Measurements from ENCODE around the gene MTM1.

DNA sequence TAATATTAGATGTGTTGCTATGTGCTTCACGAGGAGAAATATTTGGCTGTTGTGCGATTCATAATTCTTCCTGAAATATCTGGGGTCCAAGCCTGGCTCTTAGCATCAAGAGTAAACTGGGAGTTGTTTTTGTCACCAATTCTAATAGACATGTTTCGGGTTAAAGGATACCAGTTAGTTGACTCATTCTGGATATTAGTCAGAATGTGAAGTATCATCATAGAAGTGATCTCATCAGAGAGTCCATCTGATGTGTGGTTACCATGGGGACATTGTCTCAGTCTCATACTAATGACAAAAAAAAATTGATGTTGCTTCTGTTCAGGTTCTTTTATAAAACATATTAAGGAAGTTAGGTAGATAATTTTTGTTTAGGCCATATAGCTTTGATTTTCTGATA is 67.5 kb downstream of the MTM1 start:
- TF ChIP-seq, protein P1, sequence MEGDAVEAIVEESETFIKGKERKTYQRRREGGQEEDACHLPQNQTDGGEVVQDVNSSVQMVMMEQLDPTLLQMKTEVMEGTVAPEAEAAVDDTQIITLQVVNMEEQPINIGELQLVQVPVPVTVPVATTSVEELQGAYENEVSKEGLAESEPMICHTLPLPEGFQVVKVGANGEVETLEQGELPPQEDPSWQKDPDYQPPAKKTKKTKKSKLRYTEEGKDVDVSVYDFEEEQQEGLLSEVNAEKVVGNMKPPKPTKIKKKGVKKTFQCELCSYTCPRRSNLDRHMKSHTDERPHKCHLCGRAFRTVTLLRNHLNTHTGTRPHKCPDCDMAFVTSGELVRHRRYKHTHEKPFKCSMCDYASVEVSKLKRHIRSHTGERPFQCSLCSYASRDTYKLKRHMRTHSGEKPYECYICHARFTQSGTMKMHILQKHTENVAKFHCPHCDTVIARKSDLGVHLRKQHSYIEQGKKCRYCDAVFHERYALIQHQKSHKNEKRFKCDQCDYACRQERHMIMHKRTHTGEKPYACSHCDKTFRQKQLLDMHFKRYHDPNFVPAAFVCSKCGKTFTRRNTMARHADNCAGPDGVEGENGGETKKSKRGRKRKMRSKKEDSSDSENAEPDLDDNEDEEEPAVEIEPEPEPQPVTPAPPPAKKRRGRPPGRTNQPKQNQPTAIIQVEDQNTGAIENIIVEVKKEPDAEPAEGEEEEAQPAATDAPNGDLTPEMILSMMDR (IDR thresholded peaks at IDR 0.05; ENCODE audit: poor library complexity, severe bottlenecking) = no peak
- no peak for TF ChIP-seq REST (IDR thresholded peaks at IDR 0.05; ENCODE audit: borderline replicate concordance)
- no peak for TF ChIP-seq EP300 (conservative IDR thresholded peaks at IDR 0.05; ENCODE audit: poor library complexity, severe bottlenecking)
- no peak for TF ChIP-seq EZH2 (IDR thresholded peaks at IDR 0.05; ENCODE audit: borderline replicate concordance, insufficient read depth, low read length, poor library complexity, severe bottlenecking)
- no peak for TF ChIP-seq SMC3 (conservative IDR thresholded peaks at IDR 0.05; ENCODE audit: poor library complexity)
- no peak for TF ChIP-seq POLR2AphosphoS5 (IDR thresholded peaks at IDR 0.05)
- no peak for TF ChIP-seq TAF1 (IDR thresholded peaks at IDR 0.05; ENCODE audit: low read depth)
- no peak for TF ChIP-seq RAD21 (conservative IDR thresholded peaks at IDR 0.05)
- TF ChIP-seq MXI1 (conservative IDR thresholded peaks at IDR 0.05; ENCODE audit: poor library complexity, severe bottlenecking) = no peak

All from neural cell (in vitro differentiated cells).